Stimulated activated CD4-positive, alpha-beta T cell treated with anti-CD3 and anti-CD28 coated beads, Interleukin-4, amount 100 ng/mL, for 24 hours (primary cell): ENCODE results near the gene NRP2.

Source experiments
- DNase-seq: peaks from one replicate; pipeline ENCODE4 v3.0.0-alpha.2; 2020

The NRP2 gene

DNA sequence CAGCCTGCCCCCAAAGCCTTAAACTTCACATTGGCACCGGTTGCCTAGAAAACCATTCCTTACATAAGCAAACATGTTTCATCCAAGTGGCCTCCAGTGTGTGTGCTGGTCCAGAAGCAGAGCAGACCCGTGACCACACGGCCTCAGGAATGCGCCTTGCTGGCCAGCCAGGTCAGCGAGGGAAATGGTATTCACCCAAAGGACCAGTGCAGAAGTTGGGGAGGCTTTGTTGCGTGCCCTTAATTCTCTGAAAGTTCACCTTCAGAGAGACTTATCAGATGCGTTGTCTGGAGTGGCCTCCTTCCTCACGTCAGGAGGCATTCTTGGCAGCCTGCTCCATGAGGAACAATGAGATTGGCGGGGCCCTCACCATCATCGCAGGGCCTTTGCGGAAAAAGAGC, 25.9 kb downstream of the NRP2 start:
- no peak for DNase-seq

- no peak for DNase-seq
These were observed 27.0 kb downstream of the NRP2 start for GRCh38 chr2:205709319-205709718.

DNA sequence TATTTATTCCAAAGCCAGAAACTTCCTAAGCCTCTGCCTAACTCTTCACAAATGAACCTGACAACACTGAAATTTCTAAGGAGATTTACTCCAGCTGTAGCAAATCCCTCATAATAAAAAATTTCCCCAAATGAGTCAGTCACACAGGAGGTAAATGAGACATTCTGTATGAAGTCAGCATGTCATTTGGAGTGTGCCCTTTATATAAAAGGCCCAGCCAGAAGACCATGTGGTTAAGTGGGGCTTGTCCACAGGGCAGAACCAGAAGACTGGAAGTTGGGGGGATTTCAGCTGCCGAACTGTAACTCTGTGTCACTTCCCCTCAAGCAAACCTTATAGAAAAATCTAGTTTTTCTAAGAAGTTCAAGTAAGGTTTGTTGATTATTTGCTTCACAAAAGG, 30.2 kb downstream of the NRP2 start:
- no peak for DNase-seq

DNA sequence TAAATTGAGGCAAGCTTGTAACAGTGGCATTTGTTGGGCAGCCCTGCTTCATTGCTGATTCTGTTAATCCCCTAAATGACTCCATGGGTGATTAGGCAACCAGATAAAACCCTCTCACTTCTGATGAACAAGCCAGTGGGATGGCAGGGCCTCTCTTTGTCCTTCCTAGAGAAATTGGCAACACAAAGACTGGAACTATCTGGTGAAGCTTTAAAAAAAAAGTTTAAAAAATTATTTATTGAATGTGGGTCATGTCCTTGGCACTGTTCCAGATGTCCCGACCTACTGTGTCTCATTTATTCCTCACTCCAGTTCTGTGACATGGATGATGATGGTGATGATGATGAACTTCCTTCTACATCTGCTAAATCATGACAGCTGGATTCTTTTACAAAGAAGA, 30.8 kb downstream of the NRP2 start:
- DNase-seq, result no peak

DNA sequence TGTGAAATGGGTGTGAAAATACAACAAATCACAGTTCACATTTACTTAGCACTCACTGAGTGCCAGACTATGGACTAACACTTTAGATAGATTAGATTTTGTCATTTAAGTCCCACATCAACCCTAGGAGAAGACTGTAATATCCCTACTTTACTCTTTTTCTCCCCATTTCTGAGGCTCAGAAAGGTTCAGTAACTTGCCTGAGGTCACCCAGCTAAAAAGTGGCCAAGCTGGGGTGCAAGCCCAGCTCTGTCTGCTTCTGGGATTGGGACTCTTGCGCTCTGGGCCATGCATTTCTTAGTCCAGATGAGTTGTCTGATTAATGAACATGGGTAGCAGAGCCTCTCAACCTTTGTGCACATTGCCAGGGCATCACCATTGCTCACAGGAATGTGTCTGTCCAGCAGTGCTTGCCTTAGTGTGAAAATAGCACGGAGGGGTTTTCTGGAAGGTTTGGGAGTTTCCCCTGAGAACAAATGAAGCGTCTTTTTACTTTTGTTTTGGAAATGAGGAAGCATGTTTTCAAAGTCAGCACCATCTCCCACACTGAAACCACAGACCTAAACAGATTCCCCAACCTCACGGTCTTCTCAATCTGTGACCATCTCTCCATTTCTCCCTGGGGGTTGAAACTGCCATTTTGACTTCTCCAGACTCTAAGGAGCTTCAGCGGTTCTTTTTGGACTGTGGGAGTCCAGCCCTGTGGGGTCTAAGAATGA, 31.9 kb downstream of the NRP2 start:
- DNase-seq, result no peak

- no peak for DNase-seq
These were observed 32.8 kb downstream of the NRP2 start for GRCh38 chr2:205714789-205715720.

DNA sequence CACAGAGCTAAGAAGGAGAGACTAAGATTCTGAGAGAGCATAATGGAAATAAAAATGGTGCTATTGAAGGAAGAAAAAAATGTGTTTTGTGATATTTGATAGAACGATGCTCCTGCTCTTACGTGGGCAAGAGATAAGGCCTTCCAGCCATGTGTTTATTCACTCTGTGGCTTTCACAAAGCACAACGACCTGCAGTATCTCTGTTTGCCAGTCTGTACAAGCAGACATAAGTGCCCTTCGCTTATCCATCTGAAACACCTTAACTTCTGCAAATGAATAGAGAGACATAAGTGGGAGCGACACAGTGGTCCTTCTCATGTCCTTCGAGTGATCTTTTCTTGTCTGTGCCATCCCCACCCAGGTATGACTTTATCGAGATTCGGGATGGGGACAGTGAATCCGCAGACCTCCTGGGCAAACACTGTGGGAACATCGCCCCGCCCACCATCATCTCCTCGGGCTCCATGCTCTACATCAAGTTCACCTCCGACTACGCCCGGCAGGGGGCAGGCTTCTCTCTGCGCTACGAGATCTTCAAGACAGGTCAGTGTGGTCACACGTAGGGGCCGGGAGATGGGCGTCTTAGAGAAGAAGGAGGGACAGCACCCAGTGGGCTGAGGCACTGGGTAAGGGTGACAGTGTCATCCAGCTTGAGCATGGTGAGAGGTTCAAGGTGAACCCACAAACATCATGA, 33.7 kb downstream of the NRP2 start:
- no peak for DNase-seq

GRCh38 chr2:205717175-205717846, 35.0 kb downstream of the NRP2 start:
- no peak for DNase-seq

DNA sequence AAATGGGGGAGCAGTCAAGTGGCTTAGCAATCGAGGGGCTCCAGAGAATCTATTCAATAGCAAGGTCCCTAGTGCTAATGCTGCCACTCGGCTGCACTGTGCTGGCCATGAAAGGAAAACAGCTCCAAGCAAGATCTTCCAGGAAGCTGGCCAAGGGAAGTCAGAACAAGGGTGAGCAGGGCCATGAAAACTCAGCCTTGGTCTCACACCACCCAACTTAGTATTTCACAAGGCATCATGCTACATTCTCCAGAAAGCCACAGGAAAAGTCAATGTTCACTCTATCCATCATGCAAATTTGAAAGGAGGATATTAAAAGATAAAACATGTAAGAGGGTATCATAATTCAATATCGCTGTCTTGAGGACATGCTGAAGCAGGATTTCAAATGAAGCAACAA, 35.7 kb downstream of the NRP2 start:
- DNase-seq, result no peak

DNA sequence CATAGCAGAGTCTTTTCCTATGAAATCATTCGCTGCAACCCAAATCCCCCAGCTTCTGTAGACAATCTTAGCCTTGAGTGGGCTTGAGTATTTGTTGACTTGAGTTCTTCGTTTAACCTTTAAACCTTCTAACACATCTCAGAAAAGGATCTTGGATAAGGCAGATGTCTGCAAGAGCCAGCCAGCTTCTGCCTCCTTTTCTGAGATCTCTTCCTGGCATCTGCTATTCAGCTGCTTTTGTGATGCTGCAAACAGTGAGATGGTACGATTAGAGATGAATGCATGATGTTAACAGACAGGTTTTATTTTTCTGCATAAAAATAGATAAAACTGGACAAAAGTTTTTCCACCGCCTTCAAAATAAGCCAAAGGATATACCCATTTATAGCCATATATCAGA, 37.5 kb downstream of the NRP2 start:
- no peak for DNase-seq

DNA sequence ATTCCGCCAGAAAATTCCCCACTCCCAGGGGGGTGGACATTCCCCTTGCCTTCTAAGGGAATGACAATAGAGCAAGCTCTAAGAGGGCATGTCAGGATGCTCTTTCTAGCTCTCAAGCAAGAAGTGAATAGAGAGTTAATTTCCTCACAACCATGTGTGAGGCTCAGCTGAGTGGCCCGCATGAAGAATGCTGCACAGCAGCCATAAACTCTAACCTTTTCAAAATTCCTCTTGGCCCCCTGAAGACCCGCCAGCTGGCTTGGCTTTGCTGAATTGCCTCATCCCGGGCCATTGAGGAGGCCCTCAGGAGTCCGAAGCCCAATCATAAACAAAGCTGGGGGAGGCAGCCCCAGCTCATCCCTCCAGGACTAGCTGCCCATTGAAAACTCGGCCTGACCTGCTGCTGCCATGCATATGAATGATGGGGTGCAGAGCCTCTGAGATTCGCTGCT, 38.2 kb downstream of the NRP2 start:
- DNase-seq, result no peak

- DNase-seq, result no peak
These were observed 38.8 kb downstream of the NRP2 start for GRCh38 chr2:205721057-205721449.

- no peak for DNase-seq
These were observed 40.1 kb downstream of the NRP2 start for GRCh38 chr2:205722283-205722918.

- DNase-seq, result no peak
These were observed 40.9 kb downstream of the NRP2 start for GRCh38 chr2:205723179-205723578.

GRCh38 chr2:205725059-205725458, 42.8 kb downstream of the NRP2 start:
- no peak for DNase-seq

- no peak for DNase-seq
These were observed 44.2 kb downstream of the NRP2 start for GRCh38 chr2:205726506-205726905.

GRCh38 chr2:205727174-205727573, 44.9 kb downstream of the NRP2 start:
- DNase-seq, result no peak

GRCh38 chr2:205728366-205728765, 46.1 kb downstream of the NRP2 start:
- DNase-seq, result no peak

DNA sequence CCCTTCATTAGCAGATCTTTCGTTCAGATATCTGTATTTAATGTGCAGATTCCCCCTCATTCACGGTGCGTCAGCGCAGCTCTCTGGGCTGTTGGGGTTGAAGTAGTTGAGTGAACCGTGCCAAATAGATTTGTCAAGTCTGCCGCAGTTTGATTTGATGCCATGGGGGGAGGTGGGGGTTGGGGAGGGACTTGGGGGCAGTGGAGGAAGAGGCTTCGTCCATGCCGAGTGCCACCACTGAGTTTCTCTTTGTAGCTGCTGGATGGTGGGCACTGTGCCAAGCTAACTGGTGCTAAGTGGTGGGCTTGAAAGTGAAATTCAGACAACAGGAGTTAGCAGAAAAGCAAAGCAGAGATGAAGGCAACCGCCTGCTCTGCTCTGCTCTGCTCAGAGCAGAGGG, 47.9 kb downstream of the NRP2 start:
- no peak for DNase-seq

GRCh38 chr2:205730701-205731582, 48.6 kb downstream of the NRP2 start:
- DNase-seq, result no peak

DNA sequence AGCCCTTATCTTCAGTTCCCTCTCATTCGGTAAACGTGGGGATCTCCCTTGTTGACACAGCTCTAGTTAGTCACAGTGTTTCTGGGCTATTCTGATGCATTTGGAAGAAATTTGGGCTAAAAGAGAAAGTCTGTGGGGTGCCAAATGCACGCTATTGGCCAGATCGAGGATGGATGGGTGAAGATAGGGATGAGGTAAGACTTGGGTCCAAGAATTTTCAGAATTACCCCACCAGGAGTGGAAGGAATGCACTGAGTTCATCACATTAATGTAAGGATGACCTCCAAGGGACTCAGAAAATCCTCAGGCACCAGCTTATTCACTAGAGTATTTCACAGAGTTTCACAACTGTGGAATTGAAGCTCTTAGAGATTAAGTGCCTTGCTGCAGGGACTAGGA, 49.3 kb downstream of the NRP2 start:
- no peak for DNase-seq
